ENCODE results near the gene CDH4.

DNA sequence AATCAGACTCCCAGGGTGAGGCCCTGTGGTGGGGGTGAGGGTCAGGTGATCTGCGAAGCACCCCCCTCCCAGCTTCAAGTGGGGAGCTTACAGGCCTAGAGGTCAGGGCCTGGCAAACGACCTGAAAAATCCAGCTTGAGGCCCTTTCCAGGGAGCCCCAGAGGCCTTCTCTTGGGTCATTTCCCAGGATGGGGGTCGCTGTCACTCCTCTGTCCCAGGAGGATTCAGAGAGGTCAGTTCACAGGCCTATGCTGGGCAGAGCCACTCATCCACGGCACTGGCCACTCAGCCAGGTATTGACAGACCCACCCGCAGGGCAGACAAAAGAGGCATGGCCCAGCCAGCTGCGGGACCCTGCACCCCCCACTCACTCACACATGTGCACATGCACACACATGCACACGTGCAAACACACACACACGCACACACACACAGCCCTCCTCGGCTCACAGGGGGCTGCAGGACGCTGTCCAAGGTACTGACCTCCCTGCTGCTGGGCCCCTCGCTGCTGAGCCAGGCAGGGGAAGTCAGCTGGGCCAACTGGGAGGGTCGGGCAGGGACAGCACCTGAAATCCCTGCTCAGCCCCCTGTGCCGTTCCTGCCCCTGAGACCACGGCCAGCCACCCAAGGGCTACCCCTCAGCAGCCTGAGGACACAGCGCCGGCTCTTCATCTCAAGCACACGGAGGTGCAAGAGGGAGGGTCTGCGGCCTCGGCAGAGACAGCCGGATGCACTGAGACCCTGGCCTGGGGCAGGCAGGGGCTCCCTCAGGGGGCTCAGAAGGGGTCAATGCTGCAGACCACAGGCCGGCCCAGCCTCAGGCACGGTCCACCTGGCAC is 699.9 kb downstream of the CDH4 start:
- no peak for TF ChIP-seq CTCF (IDR thresholded peaks at IDR 0.05)
- TF ChIP-seq POLR2A (IDR thresholded peaks at IDR 0.05): no peak
